OCI-LY7 (cell line): ENCODE results near the gene TNC.

ENCODE experiments used
- EZH2phosphoT487 ChIP-seq: fragments of 200-600 bp; sonication (generic); IDR thresholded peaks from 2 replicates; pipeline ENCODE4 v1.6.1; 2018; ENCODE audit warnings: low read depth, borderline replicate concordance, mild to moderate bottlenecking, mixed run types, antibody characterized with exemption, low read length, moderate library complexity, mixed read lengths
- TF ChIP-seq, protein P1 (sequence below): fragments of 200-600 bp; sonication (generic); conservative IDR thresholded peaks from 2 replicates; pipeline ENCODE4 v1.5.1; 2014; ENCODE audit warnings: mild to moderate bottlenecking, antibody characterized with exemption, low read length, moderate library complexity, mixed read lengths

DNA sequence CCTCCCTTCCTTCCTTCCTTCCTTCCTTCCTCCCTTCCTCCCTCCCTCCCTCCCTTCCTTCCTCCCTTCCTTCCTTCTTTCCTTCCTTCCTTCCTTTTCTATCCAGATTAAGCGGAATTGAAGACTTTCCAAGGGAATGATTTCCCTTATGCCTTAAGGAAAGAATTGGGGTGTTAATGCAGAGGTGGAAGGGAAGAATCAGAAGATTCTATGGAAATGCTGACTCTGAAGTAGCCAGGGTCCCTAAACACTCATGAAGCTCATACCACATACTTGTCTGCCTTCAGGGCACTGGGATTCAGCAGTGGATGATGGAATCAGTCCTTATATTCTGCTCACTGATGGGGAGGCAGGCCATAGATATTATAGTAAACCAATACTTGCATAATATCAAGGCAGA lies 48.2 kb downstream of the TNC start:
- no peak for TF ChIP-seq EZH2phosphoT487
- TF ChIP-seq, protein P1, sequence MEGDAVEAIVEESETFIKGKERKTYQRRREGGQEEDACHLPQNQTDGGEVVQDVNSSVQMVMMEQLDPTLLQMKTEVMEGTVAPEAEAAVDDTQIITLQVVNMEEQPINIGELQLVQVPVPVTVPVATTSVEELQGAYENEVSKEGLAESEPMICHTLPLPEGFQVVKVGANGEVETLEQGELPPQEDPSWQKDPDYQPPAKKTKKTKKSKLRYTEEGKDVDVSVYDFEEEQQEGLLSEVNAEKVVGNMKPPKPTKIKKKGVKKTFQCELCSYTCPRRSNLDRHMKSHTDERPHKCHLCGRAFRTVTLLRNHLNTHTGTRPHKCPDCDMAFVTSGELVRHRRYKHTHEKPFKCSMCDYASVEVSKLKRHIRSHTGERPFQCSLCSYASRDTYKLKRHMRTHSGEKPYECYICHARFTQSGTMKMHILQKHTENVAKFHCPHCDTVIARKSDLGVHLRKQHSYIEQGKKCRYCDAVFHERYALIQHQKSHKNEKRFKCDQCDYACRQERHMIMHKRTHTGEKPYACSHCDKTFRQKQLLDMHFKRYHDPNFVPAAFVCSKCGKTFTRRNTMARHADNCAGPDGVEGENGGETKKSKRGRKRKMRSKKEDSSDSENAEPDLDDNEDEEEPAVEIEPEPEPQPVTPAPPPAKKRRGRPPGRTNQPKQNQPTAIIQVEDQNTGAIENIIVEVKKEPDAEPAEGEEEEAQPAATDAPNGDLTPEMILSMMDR = no peak
